IPS-NIHi7 (cell line): Measurements from ENCODE around the gene ROCK2.
"Not testable (repeated sequence)": the region's sequence is repeated elsewhere in the genome, so short reads cannot be mapped to it uniquely, and the experiment has no call there.

Experiments used
- DNase-seq: peaks from one replicate; pipeline ENCODE4 v3.0.0; 2012; ENCODE audit warnings: mixed read lengths; ENCODE audit errors: extremely low spot score

Gene ROCK2

DNA sequence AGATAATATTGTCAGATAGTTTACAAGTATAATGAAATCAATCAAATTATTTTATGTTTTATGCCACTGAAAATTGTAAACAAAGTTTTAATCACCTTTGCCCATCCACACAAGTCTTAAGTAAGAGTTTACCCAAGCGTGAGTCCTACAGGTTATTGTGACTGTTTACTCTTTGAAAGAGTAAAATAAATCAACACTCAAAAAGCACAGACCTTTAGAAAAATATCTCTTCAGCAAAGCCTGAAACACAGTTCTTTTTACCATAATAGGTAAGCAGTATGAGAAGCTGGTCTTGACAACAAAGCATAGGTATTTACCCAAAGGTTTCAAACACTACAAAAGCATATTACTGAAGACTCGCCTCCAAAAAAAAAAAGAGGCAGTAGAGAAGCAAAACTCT, 3.7 kb downstream of the ROCK2 start:
- DNase-seq: no peak

DNA sequence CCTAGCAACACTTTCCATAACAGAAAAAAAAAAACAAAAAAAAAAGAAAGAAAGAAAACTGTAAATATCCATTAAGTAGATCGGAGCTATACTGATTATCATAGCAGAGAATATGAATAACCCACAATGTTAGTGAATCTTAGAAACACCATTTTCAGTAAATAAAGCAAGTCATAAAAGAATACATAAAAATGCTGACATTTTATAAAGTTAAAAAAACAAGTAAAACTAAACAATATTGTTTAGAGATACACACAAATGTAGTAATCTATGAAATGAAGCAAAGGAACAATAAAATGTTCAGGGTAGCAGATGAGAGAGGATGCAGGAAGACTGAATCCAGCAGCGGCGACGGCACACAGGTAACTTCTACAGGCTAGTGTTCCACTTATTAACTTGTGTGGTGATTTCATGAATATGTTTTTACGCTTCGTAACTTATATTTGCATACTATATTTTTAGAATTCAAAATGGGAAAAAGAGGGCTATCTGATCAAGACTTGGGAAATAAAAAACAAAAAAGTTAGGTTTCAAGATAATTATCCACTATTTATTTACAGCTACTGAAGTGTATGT, 4.8 kb downstream of the ROCK2 start:
- DNase-seq: no peak

DNA sequence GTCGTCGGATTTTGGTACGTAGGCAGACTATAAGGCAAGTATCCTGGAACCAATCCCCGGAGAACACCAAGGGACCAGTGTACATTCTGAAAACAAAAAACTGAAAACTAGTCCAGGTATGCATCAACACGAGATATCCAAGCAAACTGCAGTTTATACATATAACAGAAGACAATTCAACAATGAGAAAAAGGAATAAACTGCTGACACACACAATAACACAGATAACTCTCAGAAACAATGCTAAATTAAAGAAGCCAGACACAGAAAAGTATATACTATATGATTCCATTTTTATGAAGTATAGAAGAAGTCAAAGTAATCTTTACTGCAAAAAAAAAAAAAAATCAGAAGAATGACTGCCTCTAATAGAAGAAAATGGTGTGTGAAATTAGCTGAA, 5.9 kb downstream of the ROCK2 start:
- DNase-seq: no peak

DNA sequence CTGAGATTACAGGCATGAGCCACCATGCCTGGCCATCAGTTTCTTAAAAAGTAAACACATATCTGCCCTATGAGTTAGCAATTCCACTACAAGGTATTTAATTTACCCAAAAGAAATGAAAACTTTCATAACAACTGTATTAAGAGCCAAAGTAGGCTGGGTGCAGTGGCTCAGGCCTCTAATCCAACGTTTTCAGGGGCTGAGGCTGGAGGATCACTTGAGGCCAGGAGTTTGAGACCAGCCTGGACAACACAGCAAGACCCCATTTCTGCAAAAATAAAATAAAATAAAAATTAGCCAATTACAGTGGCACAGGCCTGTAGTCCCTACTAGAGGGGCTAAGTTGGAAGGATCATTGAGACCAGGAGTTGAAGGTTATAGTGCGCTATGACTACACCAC, 6.5 kb downstream of the ROCK2 start:
- DNase-seq: no peak

DNA sequence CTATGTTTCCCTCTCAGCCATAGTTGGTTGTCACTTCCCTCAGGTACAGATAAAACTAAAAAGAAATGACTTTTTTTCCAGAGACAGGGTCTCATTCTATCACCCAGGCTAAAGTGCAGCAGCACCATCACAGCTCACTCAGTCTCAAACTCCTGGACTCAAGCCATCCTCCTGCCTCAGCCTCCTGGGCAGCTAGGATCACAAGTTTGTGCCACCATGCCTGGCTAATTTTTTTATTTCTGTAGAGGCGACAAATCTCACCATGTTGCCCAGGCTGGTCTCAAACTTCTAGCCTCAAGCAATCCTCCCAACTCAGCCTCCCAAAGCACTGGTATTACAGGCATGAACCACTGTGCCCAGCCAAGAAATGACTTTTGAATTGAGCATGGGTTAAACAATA, 8.2 kb downstream of the ROCK2 start:
- DNase-seq: no peak

DNA sequence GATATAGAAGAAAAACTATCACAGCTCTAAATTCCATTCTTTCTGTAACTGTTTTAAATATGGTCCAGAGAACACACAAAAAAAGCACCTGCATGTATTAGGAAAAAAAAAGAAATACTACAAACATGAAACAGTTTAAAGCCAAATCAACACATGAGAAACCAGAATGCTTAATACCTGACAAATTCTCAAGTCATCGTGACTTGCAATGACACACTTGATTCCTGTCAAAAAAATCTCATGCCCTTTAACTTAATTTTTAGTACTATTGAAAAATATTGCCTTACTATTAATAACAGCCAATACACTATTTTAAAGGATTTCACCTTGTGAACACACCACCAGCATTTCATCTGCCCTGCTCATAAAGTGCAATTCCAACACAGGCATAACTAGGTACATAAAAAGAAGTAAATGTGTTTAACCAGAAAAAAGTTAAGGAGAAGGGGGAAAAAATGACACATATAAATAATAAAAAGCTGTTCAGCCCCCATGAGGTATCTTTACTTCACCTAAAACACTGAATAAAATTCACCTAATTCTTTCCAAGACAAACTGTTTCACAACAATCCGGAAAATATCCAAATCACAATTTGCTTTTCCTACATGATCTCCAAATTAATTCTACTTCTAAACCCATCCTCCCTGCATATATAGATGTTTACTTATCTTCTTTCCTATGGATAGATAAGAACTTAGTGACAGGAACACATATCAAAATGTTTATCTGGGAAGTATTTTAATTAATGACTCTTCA, 10.8 kb downstream of the ROCK2 start:
- no peak for DNase-seq

DNA sequence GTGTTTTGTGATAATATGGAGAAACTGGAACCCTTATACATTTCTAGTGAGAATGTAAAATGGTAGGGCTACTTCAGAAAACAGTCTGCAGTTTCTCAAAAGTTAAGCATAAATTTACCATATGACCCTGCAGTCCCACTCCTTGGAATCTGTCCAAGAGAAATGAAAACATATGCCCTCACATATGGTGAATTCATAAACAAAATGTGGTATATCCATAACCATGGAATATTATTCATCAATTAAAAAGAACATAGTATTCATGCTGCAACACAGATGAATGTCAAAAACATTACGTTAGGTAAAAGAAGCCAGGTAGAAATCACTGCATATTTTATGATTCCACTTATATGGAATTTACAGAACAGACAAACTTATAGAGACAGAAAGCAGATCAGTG, 11.8 kb downstream of the ROCK2 start:
- no peak for DNase-seq

DNA sequence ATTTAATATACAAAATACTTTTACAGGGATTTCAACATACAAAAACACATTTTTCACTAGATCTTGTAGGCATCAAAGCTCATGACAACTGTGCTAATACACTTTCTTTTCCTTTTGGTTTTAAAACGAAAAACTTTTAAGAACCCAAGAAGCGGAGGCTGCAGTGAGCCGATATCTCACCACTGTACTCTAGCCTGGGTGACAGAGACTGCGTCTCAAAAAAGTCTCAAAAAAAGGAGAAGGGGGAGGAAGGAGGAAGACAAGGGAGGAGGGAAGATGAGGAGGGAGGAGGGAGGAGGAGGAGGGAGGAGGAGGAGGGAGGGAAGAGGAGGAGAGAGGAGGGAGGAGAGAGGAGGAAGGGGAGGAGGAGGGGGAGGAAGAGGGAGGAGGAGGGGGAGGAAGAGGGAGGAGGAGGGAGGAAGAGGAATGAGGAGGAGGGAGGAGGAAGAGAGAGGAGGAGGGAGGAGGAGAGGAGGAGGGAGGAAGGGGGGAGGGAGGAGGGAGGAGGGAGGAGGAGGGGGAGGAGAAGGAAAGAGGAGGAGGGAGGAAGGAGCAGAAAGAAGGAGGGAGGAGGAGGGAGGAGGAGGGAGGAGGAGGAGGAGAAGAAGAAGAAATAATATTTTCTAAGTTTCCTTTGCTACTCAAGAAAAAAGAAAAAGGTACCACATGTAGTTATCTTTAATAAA, 13.8 kb downstream of the ROCK2 start:
- no peak for DNase-seq

DNA sequence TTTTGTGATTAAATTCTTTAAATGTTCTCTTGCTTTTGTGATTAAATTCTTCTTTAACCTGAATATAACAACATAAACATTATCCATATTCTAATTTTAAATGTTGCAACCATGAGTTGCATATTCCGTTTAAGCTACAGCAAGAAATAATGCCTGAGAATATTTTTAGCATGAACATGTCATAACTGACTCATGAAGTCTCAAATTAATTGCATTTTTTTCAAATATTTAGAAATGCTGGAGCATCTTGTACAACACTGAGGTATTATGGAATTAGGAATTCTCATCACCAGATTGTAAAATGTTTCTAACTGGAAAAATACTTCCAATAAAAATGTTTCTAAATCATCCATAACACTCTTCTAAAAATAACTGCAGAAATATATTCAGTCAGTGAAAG, 14.7 kb downstream of the ROCK2 start:
- DNase-seq: no peak

DNA sequence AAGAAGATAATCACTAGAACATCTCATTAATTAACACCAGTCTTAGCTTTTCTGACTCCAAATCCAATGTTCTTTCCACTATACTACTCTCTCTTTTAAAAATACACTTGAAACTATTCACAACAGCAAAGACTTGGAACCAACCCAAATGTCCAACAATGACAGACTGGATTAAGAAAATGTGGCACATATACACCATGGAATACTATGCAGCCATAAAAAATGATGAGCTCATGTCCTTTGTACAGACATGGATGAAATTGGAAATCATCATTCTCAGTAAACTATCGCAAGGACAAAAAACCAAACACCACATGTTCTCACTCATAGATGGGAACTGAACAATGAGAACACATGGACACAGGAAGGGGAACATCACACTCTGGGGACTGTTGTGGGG, 15.9 kb downstream of the ROCK2 start:
- not testable (repeated sequence) for DNase-seq

DNA sequence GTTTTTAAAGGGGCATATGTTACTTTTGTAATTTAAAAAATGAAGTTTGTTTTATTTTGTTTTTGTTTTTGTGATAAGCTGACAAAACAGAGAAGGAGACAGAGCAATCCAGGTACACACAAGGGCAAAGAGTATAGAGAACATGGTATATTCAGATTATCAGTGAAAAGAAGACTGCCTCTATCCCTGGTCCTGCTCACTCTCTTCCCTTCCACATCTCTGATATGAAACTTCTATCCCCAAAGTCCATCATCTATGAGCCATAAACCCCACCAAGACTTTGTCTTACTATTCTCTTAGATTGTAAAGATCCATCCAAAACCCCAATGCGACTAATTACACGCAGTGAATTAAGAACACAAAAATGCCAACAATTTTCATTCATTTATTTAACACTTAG, 16.6 kb downstream of the ROCK2 start:
- DNase-seq: no peak

DNA sequence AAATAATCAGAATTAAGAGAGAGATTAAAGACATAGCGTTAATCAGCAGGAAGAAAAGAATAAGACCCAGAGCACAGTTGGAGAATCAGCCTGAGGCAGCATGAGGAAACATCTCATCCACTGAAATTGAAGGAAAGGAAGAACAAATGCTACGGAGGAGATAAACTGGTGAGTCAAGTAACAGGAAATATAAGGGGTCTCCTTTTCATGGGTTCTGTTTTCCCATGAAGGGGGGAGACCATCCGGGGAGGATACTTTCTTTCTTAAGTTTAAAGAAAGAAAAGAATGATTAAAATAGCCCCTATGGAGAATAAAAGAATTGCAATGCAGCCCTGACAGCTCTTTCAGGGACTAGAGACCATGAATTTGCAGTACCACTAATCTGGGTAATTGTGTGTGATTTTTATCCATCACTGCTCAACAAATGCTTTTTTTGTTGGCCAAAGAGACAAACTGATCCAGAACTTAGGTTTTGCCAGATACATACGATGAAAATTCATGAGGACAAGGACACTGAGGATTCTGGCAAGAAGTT, 17.7 kb downstream of the ROCK2 start:
- no peak for DNase-seq

DNA sequence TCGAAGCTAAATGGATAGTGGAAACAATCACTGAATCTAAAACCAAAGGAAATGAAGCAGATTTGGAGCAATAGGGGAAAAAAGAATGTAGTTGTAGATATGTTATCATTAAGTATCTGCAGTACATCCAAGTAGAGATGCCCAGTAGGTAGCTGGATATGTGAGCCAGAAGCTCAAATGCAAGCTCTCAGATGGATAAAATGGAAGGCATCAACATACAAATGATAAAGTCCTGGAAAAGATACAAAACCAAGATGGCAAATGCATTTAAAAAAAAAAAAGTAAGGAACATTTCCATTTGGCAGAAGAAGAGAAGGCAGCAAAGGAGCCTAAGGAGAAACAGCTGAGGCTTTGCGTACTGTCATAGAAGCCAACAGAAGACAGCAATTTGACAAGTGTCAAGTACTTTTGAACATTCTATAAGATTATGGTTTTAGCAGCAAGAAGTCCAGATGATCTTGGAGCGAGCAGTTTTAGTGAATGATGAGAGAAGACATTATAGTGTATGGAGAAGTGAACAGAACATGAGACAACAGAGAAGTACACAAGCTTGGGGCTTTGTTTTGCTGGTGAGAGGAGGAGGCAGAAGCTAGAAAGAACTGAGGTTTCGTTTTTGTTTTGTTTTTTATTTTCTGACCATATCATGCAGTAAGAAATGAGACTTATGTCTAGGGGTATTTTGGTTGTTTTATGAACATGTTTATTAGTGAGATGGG, 18.3 kb downstream of the ROCK2 start:
- DNase-seq: no peak

DNA sequence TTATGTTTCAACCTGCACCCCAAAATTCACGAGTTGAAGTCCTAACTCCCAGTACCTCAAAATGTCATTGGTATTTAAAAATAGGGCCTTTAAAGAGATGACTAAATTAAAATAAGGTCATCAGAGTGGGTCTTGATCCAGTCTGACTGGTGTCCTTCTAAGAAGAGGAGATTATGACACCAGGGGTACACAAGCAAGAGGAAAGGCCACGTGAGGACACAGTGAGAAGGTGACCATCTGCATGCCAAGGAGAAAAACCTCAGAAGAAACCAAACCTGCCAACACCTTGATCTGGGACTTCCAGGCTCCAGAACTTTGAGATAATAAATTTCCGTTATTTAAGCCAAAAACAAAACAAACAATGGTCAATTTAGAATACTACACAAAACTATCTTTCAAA, 22.6 kb downstream of the ROCK2 start:
- DNase-seq: no peak

DNA sequence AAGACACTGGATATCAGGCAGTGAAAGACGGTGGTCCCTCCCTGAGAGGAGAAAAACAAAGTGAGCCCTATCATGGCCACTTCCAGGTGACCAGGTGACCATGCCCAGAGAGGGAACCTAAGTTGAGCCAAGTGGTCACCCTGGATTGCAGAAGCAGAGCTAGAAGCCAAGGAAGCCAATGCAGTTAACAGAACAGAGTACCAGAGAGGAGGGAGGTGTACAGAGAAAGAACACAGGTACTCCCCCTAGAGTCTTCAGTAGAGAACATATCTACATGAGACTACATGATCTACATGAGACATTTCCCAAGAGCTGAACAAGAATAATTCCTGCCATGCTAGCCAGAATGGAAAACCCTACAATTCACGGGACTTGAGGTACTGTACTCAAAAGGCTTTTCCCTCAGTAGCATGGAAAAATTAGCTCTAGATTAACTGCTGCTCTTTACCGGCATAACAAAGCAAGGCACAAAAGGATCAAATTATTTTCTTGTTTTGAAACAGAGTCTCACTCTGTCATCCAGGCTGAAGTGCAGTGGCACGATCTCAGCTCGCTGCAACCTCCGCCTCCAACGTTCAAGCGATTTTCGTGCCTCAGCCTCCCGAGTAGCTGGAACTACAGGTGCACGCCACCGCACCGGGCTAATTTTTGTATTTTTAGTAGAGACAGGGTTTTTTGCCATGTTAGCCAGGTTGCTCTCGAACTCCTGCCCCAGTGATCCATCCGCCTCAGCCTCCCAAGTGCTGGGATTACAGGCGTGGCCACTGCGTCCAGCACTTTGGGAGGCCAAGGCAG, 23.5 kb downstream of the ROCK2 start:
- DNase-seq: peak; percentile 18

DNA sequence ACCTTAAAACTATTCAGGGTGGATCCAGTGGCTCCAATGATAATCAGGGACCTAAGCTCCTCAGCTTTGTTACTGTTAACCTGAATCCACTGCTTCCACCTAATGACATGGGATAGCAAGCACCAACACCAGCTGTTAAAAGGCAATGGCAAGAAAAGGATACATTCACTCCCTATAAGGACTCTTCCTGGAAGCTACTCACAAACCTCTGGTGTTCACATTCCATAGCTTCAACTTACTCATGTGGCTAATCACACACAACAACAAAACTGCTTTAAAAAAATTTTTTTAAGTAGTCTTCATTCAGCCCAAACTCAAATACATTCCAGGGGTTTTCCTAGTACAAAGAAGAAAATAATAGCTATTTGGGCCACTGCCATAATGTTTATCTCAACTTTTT, 24.5 kb downstream of the ROCK2 start:
- no peak for DNase-seq

DNA sequence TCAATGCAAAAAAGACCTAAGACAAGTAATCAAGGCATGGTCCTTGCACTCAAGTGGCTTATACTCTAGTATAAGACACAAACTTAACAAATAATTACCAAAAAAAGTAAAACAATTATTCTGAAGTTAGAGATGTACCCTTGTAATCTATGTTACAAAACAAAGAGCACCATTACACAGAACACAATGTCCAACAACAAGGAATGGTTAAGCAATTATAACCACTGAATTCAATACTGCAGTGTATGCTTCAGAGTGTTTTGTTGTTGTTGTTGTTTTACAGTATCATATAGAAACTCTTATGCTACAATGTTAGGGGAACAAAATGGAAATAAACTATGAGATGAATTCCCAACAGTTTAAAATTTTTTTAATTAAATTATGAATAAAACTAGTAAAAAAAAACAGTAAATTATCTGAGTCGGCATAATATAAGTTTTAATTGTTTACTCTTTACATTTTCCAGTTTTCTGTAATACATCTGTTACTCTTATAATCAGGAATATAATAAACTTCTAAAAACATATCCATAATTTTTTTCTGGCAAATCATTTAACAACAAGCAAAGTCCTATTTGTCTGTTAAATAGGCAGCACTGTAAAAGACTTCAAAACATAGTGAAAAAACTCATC, 29.2 kb downstream of the ROCK2 start:
- DNase-seq: no peak

DNA sequence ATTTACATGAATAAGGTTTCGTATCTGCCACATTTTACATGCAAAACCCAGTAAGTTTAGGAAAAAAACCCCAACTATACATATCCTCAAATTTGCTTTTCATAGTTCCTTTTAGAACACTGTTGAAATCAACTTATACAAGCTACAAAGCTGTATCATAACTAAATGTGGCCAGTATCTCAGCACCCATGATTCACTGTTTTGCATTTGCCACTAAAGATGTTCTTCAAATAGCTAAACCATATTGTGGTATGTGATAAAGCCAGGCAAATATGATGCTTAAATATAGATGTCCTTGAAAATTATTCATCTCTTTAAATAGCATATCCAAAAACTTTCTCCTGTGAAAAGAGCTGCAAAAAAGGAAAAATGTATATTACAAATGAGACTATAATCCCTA, 29.9 kb downstream of the ROCK2 start:
- no peak for DNase-seq

DNA sequence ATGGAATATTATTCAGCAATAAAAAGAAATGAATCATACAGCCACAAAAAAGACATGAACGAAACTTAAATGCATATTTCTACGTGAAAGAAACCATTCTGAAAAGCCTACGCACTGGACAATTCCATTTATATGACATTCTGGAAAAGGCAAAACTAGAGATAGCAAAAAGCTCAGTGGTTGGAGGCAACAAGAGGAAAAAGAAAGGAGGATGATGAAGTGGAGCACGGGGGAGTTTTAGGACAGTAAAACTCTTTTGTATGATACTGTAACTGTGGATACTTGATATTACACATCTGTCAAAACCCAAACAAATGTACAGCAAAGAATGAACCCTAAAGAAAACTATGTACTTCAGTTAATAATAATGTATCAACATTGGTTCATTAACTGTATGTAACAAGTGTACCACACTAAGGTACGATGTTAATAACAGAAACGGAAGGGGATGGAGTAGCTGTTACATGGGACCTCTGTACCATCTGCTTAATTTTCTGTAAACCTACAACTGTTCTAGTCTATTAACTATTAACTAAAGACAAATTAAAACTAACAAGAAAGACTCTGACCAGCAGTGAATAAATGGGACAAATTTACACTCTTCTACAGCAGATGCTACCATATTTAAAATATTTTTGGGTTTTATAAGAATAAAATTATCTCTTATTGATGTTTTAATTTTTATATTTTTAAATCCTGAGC, 31.5 kb downstream of the ROCK2 start:
- DNase-seq: no peak

DNA sequence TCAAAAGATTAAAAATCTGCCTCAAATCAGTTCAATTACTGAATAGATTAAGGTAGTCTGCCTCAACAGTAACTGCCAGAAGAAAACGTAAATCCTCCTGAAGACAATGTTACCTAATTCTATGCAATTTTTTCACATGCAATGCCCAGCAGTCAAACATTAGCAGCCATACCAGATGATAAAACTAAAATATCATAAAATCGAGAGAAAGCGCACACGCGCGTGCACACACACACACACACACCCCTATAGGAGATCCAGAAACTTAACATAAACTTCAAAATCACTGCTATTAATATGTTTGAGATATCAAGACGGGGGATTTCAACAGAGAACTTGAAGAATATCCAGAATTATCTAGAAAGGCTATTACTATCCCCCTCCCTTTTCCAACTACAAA, 32.9 kb downstream of the ROCK2 start:
- no peak for DNase-seq
